ENCODE results near the gene COA8.
A peak's percentile ranks its signal among the peaks of the same experiment; 100 is the strongest.

Gene COA8

DNA sequence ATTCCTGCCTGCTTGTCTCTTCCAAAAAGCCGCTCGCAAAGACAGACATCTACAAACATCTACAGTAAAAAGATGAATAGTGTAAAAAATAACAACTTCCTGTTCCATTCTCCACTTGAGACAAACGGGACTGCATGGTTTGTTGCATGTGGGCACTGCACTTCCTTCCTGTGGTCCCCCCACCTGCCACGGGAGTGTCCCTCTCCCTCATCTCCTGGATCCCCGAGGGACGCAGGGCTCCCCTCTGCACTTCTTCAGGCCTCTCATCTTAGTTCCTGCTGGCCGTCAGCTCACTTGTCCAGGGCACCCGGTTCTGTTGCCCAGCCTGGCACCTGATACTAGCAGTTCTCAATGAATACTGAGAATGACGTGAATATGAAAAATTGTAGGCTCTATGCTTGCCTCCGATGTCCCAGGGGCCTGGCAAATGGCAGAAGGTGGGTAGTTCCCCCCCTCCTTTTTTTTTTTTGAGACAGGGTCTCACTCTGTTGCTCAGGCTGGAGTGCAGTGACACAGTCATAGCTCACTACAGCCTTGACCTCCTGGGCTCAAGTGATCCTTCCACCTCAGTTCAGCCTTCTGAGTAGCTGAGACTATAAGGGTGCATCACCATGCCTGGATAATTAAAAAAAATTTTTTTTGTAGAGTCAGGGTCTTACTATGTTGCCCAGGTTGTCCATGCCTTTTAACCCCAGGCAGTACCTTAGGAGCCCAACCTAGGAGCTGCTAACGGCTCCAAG, 62.8 kb downstream of the COA8 start:
- ATAC-seq: no peak

GRCh38 chr14:103626146-103626850, 63.5 kb downstream of the COA8 start:
- ATAC-seq: no peak

DNA sequence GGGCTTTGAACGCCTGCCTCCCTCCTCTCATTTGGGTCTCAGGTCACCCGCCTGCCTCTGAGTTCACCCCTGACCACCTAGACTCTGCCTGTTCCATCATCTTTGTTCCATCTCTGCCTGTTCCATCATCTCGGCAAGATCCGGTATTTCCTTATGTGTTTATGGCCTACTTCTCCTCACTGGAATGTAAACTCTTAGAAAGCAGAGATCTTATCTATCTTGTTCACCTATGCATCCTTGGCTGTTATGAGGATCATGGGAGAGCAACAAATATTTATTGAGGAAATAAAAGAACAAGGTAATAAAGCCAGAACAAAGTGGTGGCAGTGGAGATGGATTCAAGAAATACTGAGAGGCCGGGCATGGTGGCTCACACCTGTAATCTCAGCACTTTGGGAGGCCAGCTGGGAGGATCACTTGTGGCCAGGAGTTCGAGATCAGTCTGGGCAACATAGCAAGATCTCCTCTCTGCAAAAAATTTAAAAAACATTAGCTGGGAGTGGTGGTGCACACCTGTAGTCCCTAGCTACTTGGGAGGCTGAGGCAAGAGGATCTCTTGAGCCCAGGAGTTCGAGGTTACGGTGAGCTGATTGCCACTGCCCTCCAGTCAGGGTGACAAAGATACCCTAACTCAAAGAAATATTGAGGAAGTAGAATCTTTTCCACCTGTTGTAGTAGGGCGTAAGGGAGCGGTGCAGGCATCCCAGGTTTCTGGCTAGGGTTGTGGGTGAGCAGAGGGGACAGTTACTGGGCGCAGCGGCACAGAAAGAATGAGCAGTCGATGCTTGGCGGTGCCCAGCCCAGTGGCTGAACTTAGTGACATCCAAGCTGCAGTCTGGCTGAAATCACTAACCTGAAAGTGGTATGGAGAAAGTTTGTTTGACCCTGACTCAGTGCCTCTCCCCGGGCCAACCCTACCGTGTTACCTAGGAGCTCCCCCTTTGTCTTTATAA, 64.6 kb downstream of the COA8 start:
- no peak for ATAC-seq

DNA sequence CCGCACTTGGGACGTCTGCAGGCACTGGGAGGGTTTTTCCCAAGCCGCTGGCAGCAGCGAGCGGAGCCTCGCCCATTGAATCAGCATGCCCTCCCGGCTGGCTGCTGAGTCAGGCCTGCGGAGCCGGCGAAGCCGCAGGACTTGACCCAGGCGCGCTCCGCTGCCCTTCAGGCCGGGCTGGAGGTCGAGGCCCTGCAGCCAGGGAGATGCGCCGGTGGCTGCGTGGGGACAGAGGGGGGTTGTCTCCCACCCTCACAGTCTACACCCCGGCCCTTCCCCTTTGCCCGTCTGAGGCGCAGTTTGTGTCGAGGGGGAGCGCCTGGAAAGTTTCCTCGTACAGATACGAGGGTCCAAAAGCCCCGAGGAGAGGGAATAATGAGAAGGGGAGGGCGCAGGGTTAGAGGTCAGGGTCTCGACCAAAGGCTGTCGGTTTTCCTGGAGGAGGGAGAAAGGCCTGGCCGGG, 65.5 kb downstream of the COA8 start:
- no peak for ATAC-seq

DNA sequence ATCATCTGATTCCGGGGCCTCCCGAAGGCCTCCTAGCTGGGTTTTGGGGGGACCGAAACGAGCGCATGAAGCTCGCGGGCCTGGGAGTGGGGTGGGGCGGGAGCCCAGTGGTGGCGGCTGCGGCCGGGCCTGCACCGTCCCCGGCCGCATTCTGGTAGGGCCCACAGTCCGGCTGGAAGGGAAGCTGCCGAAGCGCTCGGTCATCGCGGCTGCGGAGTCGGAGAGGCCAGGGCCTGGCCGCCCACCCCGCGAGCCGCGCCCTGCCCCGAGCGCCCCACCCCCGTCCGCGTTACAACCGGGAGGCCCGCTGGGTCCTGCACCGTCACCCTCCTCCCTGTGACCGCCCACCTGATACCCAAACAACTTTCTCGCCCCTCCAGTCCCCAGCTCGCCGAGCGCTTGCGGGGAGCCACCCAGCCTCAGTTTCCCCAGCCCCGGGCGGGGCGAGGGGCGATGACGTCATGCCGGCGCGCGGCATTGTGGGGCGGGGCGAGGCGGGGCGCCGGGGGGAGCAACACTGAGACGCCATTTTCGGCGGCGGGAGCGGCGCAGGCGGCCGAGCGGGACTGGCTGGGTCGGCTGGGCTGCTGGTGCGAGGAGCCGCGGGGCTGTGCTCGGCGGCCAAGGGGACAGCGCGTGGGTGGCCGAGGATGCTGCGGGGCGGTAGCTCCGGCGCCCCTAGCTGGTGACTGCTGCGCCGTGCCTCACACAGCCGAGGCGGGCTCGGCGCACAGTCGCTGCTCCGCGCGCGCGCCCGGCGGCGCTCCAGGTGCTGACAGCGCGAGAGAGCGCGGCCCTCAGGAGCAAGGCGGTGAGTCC, 66.1 kb downstream of the COA8 start, which contains the start of gene KLC1:
KLC1 (plus strand) TSS at position 528 of the 819 bp plus-strand sequence. CDS start 25,354 bp downstream, outside the sequence.
- ATAC-seq: peak; percentile 73 to 77

DNA sequence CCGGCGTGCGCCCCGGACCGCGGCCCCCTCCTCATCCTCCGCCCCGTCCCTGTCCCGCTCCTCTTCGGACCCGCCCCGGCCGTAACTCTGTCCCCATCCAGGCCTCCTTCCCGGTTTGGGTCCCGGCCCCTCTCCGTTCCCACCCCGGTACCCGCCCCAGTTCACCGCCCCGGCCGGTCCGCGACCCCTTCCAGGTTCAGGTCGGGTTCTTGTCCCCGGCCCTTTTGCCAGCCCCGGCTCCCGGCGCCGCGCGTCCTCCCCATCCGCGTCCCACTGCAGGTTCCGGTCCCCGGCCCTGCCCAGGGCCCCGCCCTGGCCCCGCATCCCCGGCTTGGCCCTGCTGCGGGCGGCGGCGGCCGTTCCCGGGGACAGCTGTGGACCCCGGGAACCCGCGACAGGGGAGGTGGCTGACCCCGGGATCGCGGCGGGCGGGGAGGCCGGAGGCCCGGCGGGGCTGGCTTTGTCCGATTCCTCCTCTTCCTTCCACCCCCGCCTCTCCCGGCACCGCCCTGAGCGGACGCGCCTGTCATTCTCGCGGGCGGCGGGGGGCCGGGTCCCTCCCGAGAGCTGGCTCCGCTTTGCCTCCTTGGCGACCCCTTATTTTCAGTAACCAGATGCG, 66.9 kb downstream of the COA8 start:
- peak; percentile 59 to 60 for ATAC-seq

DNA sequence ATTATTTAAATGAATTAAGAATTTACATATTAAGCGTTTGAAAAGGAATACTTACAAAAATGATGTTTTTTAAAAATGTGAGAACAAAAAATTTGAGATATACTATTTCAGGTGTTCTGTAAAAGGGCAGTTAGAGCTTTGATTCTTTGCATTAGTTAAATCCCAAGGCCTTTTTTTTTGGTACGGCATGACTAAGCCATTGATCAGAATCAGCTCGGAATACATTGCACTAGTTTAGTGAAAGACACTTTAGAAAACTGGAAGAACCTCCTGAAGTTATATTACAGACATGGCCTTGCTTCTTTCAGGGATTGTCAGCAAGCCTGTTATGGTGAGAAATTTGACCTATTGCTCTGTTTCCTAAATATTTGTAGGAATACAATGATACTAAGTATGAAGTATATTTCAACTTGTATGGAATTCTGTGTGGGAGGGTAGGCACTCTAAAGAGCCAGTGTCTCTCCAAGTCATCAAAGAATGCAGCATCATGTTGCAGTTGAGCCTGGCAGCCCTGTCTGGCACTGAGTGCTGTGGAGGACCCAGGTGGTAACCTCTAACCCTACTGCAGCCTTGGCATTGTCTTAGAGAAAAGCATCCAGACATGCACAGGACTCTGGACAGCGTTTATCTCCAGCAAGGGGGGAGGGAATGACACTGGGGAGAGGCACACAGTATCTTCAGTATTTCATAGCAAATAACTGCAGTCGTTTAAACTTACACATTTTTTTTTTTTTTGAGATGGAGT, 67.8 kb downstream of the COA8 start:
- no peak for ATAC-seq

- no peak for ATAC-seq
Measured at GRCh38 chr14:103633391-103633790, 70.6 kb downstream of the COA8 start.

DNA sequence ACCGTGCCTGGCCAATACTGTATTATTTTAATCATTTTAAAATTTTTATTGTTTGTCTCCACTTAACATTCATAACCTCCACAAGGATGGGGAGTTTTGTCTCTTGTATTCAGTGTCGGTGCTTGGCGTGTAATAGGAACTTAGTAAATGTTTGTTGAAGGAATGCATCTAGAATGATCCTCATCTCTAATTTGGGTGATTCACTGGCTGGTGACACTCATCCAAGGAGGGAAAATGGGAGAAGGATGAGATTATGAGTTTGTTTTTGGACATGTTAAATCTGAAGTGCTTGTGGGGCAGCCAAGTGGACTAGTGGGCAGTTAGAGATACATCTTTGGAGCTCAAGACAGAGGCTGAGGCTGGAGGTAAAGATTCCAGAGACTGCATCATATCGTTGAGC, 71.4 kb downstream of the COA8 start:
- ATAC-seq: no peak

- ATAC-seq: peak; percentile 46 to 77
Measured at GRCh38 chr14:103638594-103638993, 75.8 kb downstream of the COA8 start.

Data from activated CD4-positive, CD25-positive, alpha-beta regulatory T cell treated with anti-CD3 and anti-CD28 coated beads, Interleukin-2, amount 50 U/mL, for 24 hours (primary cell).